NCI-H69 (cell line): ENCODE results near the gene OR5T2.
"Not testable (repeated sequence)": the region's sequence is repeated elsewhere in the genome, so short reads cannot be mapped to it uniquely, and the experiment has no call there.

Experiments
- DNase-seq: peaks from one replicate; lab custom pipeline; 2025; lab: John Stamatoyannopoulos, UW

OR5T2 gene

DNA sequence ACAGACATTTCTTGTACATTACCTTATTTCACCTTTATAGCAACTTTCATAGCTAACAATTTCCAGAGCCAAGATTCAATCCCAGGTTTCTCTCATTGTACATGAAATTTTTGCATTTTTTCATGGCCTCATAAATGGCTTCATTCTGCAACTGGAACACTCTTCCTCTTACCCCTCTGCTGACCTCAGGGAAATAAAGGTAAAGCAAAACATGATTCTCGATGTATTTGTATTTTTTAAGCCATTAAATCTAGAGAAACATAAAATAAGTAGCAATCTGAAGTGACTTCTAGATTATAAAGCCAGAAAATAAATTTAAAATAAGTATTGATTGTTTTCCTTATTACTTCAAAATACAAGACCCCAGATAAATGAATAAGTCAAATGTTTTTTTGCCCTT is at the start of gene OR5T2:
Gene OR5T2, minus strand, starts transcription at position 101 of the 400 bp plus-strand sequence. CDS start 1,193 bp downstream, outside the sequence.
- DNase-seq = no peak

- no peak for DNase-seq
These were observed 39.8 kb upstream of the OR5T2 start, which contains the start of gene OR5T1 for GRCh38 chr11:56273854-56274253. Gene OR5T1 (plus strand): TSS chr11:56274154. CDS start chr11:56275639, 1,485 bp downstream.

DNA sequence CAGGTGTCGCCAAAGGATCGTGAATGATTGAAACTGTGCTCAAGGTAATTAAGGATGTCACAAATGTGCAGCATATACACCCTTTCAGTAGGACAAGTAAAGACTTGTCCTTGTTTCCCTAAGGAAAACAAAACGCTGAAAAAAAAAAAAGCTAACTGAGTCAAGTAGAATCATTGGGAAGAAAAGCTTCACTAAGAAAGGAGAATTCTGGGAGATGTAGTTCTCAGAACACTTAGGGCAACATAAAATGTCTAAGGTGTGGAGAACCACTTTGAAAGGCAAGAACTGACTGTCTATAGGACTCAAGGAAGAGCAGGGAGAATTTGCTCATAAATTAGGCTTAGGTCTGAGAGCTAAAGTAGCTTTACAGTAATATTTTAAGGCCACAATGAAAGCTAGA is 37.0 kb upstream of the OR5T2 start:
- DNase-seq = no peak

GRCh38 chr11:56251954-56252353 is 17.9 kb upstream of the OR5T2 start, which contains the start of gene OR5T3:
Gene OR5T3 (plus strand): TSS chr11:56252254. CDS start chr11:56252254, 0 bp downstream.
- no peak for DNase-seq

DNA sequence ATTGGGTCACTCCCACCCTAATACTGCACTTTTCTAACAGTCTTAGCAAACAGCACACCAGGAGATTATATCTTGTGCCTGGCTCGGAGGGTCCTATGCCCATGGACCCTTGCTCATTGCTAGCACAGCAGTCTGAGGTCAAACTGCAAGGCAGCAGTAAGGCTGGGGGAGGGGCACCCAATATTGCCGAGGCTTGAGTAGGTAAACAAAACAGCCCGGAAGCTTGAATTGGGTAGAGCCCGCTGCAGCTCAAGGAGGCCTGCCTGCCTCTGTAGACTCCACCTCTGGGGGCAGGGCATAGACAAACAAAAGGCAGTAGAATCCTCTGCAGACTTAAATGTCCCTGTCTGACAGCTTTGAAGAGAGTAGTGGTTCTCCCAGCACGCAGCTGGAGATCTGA is 14.3 kb downstream of the OR5T2 start:
- DNase-seq = not testable (repeated sequence)

DNA sequence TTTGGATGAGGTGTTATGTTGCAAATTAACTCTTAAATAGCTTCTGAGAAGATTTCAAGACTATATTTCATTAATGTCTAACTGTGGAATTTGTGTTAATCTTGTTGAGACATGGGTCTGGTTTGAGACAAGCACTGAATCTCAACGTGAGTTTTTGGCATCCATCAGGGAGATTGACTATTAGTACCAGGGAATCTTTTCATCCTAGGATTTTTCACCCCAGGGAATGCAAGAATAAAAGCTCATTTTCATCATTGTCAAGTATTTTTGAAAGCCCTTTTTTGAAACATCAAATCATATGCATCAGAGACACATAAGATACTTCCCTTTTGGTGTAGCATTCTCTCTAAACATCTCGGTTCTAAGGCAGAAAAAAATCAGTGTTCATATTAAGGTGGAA is 19.5 kb downstream of the OR5T2 start:
- DNase-seq = no peak

GRCh38 chr11:56207790-56208189 is 26.3 kb downstream of the OR5T2 start:
- no peak for DNase-seq

- no peak for DNase-seq
These were observed 36.7 kb downstream of the OR5T2 start for GRCh38 chr11:56197367-56197766.

DNA sequence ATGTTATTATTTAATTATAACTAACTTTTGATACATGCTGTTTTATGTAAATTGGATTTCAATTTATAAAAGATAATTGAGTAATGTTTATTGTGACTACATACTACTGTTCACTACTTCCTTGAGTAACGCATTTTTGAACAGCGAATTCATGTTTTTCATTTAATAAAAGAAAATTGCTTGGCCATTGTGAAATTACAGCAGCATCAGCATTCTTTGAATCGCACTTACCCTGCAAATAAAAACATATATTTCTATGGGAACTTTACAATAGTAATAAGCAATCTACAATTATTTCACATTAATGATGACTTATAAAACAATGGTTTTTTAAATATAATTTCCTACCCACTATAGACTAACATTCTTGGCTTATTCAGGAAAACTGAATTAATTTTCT is 37.4 kb downstream of the OR5T2 start:
- DNase-seq = no peak

DNA sequence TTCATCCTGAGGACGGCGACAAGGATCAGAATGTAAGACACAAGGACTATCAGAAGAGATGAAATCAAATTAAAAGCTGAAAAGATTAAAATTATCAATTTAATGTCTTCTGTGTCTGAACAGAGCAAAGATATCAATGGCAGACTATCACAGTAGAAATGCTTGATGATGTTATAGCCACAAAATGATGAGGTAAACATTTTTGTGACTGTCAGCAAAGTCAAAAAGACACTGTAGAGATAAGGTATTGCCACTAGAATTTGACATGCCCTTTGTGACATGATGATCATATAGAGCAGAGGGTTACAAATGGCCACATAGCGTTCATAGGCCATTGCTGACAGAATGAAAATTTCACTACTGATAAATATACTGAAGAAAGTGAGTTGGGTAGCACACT is 45.5 kb downstream of the OR5T2 start:
- no peak for DNase-seq

DNA sequence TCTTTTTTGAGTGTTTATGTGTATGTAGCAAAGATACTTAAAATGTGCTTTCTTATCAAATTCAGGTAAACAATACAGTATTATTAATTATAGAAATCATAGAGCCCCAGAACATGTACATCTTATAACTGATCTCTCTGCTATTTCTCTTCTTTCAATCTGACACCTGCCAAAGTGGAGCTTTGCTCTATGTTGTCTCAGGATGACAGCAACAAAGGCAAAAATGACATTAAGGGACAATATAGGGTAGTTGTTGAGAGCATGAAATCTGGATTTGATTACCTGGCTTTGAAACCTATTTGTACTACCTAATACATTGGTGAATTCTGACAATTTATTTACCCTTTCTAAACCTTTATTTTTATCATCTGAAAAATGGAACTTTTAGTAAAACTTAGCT is 50.6 kb downstream of the OR5T2 start:
- no peak for DNase-seq
